HG03565 (cell line): ENCODE results near the gene POMGNT2.

ENCODE experiments used
- ATAC-seq: cut with Tn5 transposase; IDR thresholded peaks from one replicate; pipeline ENCODE4 v1.9.1; 2021; ENCODE audit warnings: mild to moderate bottlenecking, moderate library complexity; ENCODE audit not compliant: unreplicated experiment

The POMGNT2 gene

DNA sequence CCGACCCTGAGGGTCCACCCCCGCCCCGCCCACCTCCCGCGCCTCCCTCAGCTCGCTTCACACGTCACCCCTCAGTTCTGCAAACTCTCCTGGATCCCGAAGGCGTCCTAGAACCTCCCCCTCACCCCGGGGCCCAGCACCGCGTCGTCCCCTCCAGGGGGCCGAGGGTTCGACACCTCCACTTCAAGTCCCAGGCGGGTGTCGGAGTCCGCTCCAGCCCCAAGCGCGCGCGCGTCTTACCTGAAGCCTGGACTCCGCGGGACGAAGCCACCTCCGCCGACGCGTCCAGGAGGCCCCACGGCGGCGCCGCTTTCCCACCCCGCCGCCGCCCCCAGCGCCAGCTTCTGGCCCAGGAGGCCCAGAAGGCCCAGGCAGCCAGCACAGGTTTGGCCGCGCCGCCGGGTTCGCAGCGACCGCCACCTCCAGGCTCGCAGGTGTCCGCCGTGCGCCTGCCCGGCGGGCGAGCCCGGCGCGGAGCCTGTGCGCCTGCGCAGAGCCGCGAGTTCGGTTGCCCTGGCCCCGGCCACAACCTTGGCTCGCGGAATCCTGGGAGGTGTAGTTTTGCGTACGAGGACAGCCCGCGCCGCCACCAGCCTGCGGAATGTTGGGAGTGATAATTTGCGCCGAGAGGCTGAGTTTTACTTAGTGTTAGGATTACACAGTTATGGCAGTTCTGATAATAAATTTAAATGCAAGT is at the start of gene POMGNT2:
TSS of gene POMGNT2 (minus strand) at position 484 of the 697 bp plus-strand sequence. CDS start 24,648 bp downstream, outside the sequence.
- peak; percentile 91 for ATAC-seq

DNA sequence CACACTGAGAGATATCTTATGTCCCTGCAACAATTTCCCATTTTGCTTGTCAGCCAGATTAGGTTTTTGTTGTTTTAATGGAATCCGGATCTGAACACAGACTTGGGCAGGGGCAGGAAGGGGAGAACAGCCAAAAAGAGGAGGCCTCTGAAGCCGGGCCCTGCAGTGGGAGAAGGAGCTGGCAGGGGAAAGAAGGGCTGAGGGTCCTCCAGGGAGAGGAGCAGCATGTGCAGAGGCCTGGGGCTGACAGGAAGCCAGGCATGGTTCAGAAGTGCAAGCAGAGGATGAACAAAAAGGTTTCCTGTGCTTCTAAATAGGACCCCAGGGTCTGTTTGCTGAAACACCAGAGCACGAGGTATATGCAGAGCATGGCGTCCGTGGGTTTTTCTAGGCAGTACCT is 49.1 kb upstream of the POMGNT2 start:
- no peak for ATAC-seq

DNA sequence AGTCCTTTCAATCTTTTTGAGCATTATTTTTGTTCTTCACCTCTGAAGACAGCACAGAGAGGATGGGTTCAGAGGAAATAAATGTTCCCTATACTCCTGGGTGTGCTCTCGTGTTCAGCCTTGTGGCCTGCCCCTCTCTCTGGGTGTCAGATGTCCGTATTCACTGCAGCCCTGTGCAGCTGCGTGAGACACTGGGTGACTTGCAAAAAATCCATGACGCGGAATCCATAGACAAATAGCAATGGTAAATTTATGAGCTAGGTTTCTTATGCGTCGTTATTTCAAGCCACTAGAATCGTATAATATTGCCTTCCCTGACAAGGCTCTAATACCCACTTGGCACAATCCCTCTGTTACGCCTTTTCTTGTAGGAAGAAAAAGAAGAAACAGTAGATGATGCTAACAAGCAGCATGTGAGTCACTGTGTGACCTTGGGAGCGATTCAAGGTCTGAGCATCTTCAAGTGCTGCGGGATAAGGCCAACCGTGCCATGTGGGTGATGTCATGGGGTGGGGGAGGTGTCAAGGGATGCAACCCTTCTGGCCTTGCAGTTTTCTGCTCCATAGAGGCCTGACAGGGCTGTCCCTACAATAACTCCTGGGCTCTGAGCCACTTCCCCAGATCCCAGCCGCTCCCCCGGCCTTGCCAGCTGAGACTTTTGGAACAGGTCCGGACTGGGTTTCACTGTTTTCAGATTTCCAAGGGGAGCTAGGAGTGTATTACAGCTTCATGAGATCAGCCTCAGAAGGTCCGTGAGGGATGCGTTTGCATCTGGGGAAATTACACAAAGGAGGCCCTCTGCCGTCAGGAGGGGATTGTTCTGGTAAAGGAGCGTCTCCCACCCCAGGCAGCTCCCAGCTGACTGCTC is 47.6 kb upstream of the POMGNT2 start:
- no peak for ATAC-seq

DNA sequence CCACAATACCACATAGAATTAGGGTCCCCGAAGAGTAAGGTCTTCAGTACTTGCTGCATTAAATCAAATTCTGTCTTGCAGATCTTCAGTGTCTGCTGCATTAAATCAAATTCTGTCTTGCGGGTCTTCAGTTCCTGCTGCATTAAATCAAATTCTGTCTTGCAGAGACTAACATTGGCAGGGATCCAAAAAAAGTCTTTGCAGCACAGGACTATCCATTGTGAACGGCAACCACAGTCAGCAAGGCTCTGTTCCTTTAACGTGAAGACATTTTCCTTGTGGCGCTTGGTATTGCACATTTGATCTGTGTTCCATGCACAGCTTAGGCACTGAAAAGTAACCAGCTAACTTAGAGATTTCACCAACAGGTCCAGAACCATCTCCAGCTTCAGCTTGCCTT is 46.8 kb upstream of the POMGNT2 start:
- ATAC-seq, result no peak

DNA sequence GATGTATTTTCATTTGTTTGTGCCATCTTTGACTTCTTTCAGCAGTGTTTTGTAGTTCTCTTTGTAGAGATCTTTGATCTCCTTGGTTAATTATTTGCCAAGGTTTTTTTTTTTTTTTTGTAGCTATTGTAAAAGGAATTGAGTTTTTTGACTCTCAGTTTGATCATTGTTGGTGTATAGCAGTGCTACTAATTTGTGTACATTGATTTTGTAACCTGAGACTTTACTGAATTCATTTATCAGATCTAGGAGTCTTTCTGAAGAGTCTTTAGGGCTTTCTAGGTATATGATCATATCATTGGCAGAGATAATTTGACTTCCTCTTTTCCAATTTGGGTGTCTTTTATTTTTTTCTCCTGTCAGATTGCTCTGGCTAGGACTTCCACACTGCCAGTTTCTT is 42.2 kb upstream of the POMGNT2 start:
- ATAC-seq, result no peak

DNA sequence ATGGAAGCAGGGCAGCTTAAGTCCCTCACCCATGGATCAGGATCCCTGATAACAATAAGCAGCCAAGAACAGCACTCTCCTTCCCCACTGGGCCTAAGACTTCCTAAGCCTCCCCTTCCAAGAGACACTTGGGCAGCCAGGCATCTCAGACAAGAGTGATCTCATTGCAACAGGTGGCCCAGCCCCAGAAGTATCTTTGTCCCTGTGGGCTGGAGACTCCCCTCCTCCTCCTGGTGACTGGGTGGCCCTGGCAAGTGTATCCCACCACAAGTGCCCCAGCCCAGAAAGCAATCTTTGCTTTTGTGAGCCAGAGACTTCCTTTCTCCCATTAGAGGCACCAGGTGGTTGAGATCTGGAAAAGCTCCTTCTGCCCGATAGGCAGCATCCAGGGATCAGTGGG is 40.7 kb upstream of the POMGNT2 start:
- no peak for ATAC-seq

DNA sequence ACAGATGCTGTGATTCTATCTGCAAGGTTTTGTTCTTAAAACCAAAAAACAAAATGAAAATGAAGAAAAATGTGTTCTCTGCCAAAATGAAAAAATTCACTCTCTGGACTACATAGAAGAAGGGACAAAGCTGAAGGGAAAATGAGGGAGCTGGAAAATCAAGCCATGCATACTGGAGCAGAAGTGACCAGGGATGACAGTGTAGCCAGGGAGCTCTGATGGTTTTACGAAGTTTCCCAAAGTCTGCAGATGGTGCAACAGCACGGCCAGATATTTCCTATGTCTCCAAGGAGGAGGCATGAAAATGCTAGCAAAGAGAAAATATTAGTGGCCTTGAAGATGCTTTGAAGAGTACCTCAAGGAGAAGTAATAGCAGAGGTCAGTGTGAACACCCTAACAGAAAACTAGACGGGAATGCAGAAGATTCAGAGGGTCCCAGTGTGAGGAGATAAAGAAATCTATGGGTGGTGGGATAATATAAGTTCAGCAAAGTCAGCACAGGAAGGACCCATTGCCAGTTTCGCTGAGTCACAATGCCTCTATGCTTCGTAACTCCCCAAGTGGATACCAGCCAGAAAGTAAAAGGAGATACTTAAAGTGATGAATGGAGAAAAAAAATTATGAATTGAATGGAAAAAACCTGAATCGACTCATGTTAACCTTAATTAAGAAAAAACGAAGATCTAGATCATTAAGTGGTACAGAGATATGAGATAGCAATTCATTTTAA is 39.0 kb upstream of the POMGNT2 start:
- ATAC-seq, result no peak

DNA sequence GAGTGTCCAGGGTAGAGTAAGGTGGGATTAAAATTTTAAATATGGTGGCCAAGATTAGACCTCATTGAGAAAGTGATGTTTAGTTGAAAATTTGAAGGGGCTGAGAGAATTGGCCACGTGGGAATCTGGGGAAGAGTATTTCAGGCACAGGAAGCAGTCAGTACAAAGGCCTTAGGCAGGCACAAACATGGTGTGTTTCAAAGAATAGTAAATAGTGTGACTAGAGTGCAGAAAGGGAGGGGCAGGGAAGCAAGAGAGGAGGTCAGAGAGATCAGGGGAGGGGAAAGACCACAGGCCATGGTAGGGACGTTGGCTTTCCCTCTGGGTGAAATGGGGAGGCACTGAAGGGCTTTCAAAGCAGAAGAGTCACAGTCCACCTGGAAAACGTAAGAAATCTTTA is 36.6 kb upstream of the POMGNT2 start:
- ATAC-seq, result no peak

DNA sequence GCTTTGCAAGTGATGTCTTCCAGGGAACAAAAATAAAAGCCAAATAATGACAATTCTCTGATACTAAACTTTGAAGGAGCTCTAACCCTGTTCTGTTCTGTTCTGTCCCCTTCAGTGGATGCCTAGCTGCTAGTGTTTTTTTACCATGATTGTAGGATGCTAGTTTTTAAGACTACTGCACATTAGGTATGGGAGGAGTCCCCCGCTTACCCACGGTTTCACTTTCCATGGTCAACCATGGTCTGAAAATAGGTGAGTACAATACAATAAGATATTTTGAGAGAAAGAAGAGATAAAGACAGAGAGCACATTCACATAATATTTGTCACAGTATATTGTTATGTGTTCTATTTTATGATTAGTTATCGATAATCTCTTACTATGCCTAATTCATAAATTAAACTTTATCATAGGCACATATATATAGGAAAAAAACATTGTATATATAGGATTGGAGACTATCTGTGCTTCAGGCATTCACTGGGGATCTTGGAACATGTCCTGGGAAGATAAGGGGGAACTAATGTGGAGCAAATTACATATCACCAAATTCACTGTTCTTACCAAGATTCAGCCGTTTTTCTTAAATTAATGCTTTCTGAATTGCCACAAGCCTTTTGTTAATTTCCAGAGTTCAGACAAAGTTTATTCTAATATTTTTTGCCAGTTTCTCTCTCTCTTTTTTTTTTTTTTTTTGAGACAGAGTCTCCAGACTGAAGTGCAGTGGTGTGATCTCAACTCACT is 32.8 kb upstream of the POMGNT2 start:
- ATAC-seq, result no peak

DNA sequence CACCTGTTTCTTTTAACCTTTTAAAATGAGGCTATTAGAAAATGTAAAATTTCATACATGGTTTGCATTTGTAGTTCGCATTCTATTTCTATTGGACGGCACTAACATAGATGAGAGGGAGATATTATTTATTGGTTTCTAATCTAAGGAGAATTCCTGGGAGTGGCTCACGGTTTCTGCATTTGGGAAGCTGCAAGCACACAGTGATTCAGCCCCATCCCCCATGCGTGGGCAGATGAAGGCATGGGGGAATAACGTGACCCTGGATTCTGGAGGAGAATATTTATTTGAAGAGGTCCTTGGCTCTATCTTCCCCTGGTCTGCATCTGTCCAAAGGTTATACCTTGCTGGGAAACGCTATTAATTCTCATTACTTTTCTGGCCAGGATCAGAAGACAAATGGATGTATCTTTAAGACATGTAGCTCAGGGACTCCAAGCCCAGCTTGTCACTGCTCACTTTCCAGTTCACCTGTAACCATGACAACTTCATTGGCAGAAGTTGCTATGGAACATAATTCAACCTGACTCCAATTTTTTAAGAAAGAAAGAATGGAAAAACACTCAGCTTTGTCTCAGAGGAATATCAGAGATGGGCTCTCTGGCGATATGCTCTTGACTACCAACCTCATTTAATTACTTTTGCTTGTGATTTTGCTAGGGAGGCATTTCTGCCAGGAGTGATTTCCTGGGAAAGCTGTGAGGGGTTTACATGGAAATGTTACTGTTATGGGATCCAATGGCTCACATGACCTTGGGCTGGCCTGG is 27.2 kb upstream of the POMGNT2 start:
- ATAC-seq, result no peak

DNA sequence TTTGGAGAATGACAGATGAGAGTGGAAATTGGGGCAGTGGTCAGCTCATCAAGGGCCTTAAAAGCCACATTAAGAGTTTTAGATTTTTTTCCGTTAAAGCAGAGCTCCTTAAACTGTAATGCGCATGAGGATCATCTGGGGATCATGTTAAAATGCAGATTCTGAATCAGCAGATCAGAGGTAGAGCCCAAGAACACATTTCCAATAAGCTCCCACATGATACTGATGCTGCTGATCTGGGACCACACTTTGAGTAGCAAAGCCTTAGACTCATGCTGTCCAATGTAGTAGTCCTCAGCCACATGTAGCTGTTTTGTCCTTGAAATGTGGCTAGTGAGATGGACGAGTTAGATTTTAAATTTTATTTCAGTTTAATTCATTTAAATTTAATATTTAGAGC is 26.3 kb upstream of the POMGNT2 start:
- ATAC-seq, result no peak

DNA sequence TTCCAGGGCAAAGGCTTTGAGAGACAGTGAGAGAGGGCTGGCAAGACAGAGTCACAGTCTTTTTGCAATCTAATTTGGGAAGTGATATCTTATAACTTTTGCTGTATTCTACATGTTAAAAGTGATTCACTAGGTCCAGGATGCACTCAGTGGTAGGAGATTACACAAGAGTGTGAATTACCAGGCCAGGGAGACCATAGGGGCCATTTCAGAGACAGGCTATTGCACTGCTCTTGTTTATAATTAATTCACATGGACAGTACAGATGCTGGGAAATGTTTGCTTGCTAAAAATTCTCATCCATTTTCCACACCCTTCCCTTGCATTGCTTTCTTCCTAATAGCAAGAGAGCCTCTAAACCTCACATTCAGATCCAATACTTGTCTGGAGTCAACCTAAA is 22.6 kb upstream of the POMGNT2 start:
- ATAC-seq, result no peak

DNA sequence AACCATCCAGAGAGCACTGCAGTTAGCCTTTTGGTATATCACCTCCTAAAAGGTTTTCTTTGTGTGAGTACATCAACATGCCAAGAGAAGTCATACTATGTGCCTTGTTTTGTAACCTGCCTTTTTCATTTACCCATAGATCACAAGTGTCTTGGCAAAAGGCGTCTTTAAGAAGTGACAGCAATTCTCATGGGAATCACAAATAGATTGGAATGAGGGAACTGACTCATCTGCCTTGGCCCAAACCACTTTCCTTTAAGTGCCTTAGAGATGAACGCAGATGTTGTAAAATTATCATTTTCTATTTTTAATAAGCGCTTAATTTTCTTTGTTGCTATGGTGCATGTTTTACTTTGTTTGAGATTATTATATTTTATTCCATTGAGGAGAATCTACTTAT is 20.7 kb upstream of the POMGNT2 start:
- no peak for ATAC-seq

DNA sequence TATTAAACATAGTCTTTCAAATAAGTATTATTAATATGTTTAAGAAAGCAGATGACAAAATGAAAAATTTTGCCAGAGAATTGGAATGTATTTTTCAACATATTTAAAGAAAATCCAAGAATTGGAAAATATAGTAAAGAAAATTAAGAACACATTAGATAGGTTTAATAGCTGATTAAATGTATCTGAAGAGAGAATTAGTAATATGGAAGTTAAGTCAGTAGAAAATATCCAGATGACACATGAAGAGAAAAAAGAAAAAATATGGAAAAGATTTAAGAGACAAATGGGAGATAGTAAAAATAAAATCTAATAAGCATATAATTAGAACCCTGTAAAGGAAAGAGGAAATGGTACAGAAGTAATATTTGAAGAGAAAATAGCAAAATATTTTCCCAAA is 18.0 kb upstream of the POMGNT2 start:
- ATAC-seq, result no peak

DNA sequence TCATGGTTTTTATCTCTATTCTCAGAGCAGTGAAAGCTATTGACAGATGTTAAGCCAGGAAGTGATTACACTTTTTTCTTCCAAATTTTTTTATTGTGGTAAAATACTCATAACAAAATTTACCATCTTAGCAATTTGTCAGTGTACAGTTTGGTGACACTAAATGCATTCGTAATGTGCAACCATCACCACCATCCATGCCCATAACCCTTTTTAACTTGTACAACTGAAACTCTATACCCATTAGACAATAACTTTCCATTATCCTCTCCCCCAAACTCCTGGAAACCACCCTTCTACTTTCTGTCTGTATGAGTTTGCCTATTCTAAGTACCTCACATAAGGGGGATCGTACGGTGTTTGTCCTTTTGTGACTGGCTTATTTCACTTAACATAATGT is 15.1 kb upstream of the POMGNT2 start:
- no peak for ATAC-seq

DNA sequence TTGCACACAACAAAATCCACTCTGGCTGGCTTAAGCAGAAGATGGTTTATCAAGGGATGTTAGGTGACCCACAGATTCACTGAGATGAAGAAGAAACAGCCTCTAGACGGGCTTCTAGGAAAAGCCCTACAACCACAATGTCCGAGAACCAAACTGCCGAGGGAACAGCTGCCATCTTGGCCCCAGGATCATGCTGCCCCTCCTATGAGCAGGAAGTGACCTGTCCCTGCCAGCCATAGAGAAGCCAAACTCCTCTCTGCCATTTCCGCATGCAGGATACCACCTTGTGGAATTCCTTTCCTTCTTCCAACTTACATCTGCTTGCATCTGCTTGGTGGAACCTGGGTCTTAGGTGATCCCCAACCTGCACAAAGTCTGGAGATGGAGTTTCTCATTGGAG is 11.4 kb upstream of the POMGNT2 start:
- ATAC-seq, result no peak

DNA sequence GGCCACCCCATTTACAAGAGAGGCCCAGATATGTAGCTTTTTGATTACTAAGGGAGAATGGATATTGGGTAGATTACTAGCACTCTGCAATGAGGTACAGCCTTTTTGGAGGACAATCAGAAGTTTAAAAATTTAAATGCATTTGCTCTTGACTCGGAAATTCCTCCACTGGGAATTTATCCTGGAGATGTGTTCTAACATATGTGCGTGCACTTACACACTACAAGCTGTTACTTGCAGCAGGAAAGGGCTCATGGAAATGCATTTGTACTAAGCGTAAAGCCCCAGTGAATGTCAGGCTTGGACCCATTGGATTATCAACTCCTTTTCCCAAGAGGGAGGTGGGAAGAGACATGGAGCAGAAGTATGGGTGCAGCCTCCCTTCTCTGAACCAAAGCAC is 7.8 kb upstream of the POMGNT2 start:
- ATAC-seq, result no peak

DNA sequence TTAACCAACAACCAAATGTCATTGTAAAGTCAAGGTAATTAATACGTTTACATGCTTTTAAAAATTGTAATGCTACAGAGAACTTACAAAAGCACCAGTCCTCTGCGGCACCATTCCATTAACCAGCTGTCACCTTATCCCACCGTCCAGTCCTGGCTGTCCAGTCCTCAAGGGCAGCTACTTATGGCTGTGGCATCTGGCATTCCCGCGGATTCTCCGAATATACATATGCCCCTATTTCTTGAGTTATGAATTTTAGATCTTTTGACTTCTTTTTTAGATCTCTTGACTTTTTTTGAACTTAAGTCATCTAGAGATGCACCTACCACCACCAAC is 382 bp upstream of the POMGNT2 start:
- ATAC-seq, result no peak

DNA sequence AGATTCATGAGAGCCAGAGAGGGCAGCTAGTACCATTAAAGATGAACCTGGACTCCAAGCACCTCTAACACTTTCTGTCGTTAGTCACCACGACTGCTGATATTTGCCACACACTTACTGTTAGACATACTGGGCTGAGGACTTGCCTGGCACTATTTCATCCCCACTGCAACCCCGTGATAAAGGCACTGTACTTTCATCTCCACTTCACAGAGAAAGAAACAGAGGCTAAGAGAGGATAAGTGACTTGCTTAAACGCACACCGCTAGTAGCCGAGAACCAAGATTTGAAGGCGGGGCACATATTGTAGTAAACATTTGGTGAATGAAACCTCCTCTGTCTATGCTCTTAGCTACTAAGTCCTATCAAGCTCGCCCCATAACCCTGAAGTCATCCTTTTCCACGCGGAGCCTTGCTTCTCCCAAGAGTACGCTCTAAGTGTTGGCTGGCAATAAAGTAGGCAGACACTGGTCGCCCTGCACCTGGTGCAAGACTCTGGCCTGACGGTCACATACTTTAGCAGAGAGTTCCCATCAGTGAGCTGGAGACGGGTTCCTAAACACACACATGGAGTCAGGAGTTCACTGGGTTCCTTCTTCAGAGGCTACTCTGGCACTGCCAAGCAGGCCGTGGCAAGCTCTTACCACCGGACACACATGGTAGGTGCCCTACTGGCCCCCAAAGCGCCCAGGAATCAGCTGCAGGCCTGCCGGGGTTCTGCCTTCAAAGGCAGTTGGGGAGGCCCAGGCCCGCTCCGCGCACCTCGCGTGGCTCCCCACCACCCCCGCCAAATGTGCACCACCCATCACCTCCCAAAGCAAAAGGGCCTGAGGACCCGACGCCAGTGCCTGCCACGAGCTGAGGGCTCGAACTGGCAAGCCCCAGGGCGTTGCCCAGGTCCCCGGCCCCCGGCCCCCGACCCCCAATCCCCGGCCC is 951 bp downstream of the POMGNT2 start:
- no peak for ATAC-seq
